DOHH2 (cell line): ENCODE data around the gene FBXL13.
"Not testable (repeated sequence)": the region's sequence is repeated elsewhere in the genome, so short reads cannot be mapped to it uniquely, and the experiment has no call there.

Source experiments
- CTCF ChIP-seq: fragments of 200-600 bp; sonication (generic); IDR thresholded peaks from one replicate; pipeline ENCODE4 v1.5.1; 2014; ENCODE audit warnings: antibody characterized with exemption, mild to moderate bottlenecking, low read depth, low read length; ENCODE audit not compliant: poor library complexity, severe bottlenecking
- EZH2phosphoT487 ChIP-seq: fragments of 200-600 bp; sonication (generic); IDR thresholded peaks from 2 replicates; pipeline ENCODE4 v1.6.1; 2017; ENCODE audit warnings: borderline replicate concordance, mild to moderate bottlenecking, antibody characterized with exemption, low read length, moderate library complexity, mixed read lengths

- not testable (repeated sequence) for TF ChIP-seq CTCF, EZH2phosphoT487
Observed at GRCh38 chr7:102790364-102791100, 284.1 kb downstream of the FBXL13 start.
